ENCODE results near the gene TMPRSS3. TPM values are rescaled to one million over a fixed set of nuclear protein-coding genes. Genes with fewer than 3 reads are reported as not detected.

The TMPRSS3 gene
- total and polyA plus RNA-seq, 7 donors: 0.16 to 1.3 (median 0.60) TPM; not detected in 4

- TF ChIP-seq CTCF (IDR thresholded peaks at IDR 0.05): no peak
- no peak for TF ChIP-seq EP300 (IDR thresholded peaks at IDR 0.05)
- TF ChIP-seq POLR2A (IDR thresholded peaks at IDR 0.05): no peak
- no peak for TF ChIP-seq POLR2AphosphoS5 (IDR thresholded peaks at IDR 0.05)
- no peaks in the 10 kb centered on the region for H3K4me1 ChIP-seq
- H3K9me3 ChIP-seq: peaks cover 0 to 3% (median 0%) of the 10 kb centered on the region in 4 donors
- DNase-seq: peak; percentile 38
- no peaks in the 10 kb centered on the region for H3K36me3 ChIP-seq
- 82 to 83% methylated on average over 11 of the region's 11 CpGs for WGBS, 2 donors
- H3K4me3 ChIP-seq: no peak overlapping the region
- intact Hi-C loops (cut with DNase I): no loop called here
- no peak overlapping the region for H3K27ac ChIP-seq
- H3K27me3 ChIP-seq: peaks cover 0 to 12% (median 0%) of the 10 kb centered on the region in 3 donors
These were observed 44.0 kb downstream of the TMPRSS3 start for GRCh38 chr21:42351626-42352440.

- TF ChIP-seq CTCF (IDR thresholded peaks at IDR 0.05): no peak
- TF ChIP-seq POLR2A (IDR thresholded peaks at IDR 0.05): no peak
- TF ChIP-seq POLR2AphosphoS5 (IDR thresholded peaks at IDR 0.05): no peak
- no peak for TF ChIP-seq EP300 (IDR thresholded peaks at IDR 0.05)
- intact Hi-C loops (cut with DNase I): no loop called here
- H3K9me3 ChIP-seq: peaks cover 0 to 3% (median 0%) of the 10 kb centered on the region in 4 donors
- H3K36me3 ChIP-seq: no peaks in the 10 kb centered on the region
- 54 to 73% methylated on average over 13 of the region's 13 CpGs for WGBS, 2 donors
- peak; percentile 56 for DNase-seq
- H3K4me1 ChIP-seq: no peaks in the 10 kb centered on the region
- H3K27me3 ChIP-seq: peaks cover 0 to 13% (median 0%) of the 10 kb centered on the region in 3 donors
- H3K4me3 ChIP-seq: no peak within 1 kb of the TSS
- H3K27ac ChIP-seq: no peak within 1 kb of the TSS
These were observed 44.9 kb downstream of the TMPRSS3 start, which contains the start of gene TFF2 for GRCh38 chr21:42350927-42351426. Gene TFF2 (minus strand): TSS chr21:42350994. CDS start chr21:42350957, 37 bp downstream.

- WGBS, 2 donors: 84 to 91% methylated on average over 11 of the region's 11 CpGs
- no peak overlapping the region for H3K4me3 ChIP-seq
These were observed 45.4 kb downstream of the TMPRSS3 start for GRCh38 chr21:42350318-42350910.

More at GRCh38 chr21:42350318-42350910, 45.4 kb downstream of the TMPRSS3 start:
- no peak for TF ChIP-seq POLR2AphosphoS5 (IDR thresholded peaks at IDR 0.05)
- TF ChIP-seq EP300 (IDR thresholded peaks at IDR 0.05): no peak
- TF ChIP-seq POLR2A (IDR thresholded peaks at IDR 0.05): no peak
- no peak for TF ChIP-seq CTCF (IDR thresholded peaks at IDR 0.05)
- Histone ChIP-seq H3K9me3 (peaks cover 0 to 3% (median 0%) of the 10 kb centered on the region in 4 donors), H3K27ac (no peak overlapping the region), H3K4me1 (no peaks in the 10 kb centered on the region), H3K36me3 (no peaks in the 10 kb centered on the region), H3K27me3 (peaks cover 0 to 13% (median 0%) of the 10 kb centered on the region in 3 donors)
- intact Hi-C loops (cut with DNase I): no loop called here
- peak; percentile 30 for DNase-seq
